ENCODE measurements around the gene SCUBE2. TPM values are rescaled to one million over a fixed set of nuclear protein-coding genes. Genes with fewer than 3 reads are reported as not detected.
"Not testable (repeated sequence)": the region's sequence is repeated elsewhere in the genome, so short reads cannot be mapped to it uniquely, and the experiment has no call there.

The SCUBE2 gene
- total RNA-seq, 1 donor from 2014 or later, result not detected

DNA sequence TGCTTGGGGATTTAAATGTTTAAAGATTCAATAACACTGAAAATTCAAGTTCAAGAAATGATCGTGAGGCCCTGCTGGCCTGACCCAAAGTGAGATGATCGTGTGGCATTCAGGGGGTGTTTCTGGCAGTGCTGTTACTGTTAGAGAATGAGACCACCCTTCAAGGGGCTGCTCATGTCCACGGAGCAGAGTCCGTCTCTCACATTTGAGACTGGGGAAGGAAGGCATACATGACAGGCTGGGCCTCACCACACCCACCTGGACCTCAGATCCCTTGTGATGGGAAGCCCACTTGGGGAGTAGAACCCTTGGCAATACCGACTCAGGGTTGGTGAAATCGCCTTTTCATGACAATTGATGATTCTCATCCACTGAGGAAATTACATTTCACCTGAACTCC, 71.5 kb downstream of the SCUBE2 start:
- no peak overlapping the region for H3K27ac Mint-ChIP-seq
- H3K4me1 Mint-ChIP-seq (ENCODE audit: low read depth), result peaks cover 36% of the 10 kb centered on the region
- intact Hi-C loops (cut with micrococcal nuclease), result loop anchor here (5.0 to 10.0 kb wide), 2 partner anchors 42 to 485 kb away; no protein-coding TSS in a partner anchor
- peaks cover 22% of the 10 kb centered on the region for H3K27me3 Mint-ChIP-seq (ENCODE audit: low read depth)
- H3K4me3 Mint-ChIP-seq (ENCODE audit: low read depth), result no peak overlapping the region
- no peak for DNase-seq (ENCODE audit: low spot score)
- no peaks in the 10 kb centered on the region for H3K9me3 Mint-ChIP-seq
- no peaks in the 10 kb centered on the region for H3K36me3 Mint-ChIP-seq (ENCODE audit: low read depth)

DNA sequence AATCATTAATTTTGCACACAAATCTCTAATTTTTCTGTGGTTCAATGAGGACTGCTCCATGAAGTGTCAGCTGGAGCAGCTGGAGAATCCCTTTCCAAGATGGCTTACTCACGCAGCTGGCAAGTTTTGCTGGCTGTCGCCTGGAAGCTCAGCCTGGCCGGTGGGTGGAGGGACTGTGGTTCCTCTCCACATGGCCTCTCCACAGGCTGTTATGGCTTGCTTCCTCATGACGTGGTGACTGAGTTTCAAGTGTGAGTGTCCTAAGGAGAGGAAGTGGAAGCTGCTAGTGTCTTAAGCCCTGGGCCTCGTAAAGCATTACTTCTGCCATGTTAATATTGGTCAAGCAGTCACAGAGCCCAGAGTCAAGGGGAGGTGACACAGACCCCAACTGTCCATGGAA, 73.6 kb downstream of the SCUBE2 start:
- Mint-ChIP-seq H3K4me3 (ENCODE audit: low read depth) (no peak overlapping the region), H3K27me3 (ENCODE audit: low read depth) (peaks cover 18% of the 10 kb centered on the region), H3K4me1 (ENCODE audit: low read depth) (peaks cover 34% of the 10 kb centered on the region), H3K36me3 (ENCODE audit: low read depth) (no peaks in the 10 kb centered on the region), H3K9me3 (no peaks in the 10 kb centered on the region), H3K27ac (no peak overlapping the region)
- intact Hi-C loops (cut with micrococcal nuclease), result loop anchor here (5.0 to 10.0 kb wide), 2 partner anchors 45 to 487 kb away; no protein-coding TSS in a partner anchor
- no peak for DNase-seq (ENCODE audit: low spot score)

GRCh38 chr11:9016916-9017642, 74.3 kb downstream of the SCUBE2 start:
- intact Hi-C loops (cut with micrococcal nuclease), result loop anchor here (5.0 to 10.0 kb wide), 2 partner anchors 45 to 488 kb away; no protein-coding TSS in a partner anchor
- no peak for DNase-seq (ENCODE audit: low spot score)
- Mint-ChIP-seq H3K4me3 (ENCODE audit: low read depth) (no peak overlapping the region), H3K27me3 (ENCODE audit: low read depth) (peaks cover 13% of the 10 kb centered on the region), H3K4me1 (ENCODE audit: low read depth) (peaks cover 27% of the 10 kb centered on the region), H3K9me3 (no peaks in the 10 kb centered on the region), H3K27ac (no peak overlapping the region), H3K36me3 (ENCODE audit: low read depth) (no peaks in the 10 kb centered on the region)

DNA sequence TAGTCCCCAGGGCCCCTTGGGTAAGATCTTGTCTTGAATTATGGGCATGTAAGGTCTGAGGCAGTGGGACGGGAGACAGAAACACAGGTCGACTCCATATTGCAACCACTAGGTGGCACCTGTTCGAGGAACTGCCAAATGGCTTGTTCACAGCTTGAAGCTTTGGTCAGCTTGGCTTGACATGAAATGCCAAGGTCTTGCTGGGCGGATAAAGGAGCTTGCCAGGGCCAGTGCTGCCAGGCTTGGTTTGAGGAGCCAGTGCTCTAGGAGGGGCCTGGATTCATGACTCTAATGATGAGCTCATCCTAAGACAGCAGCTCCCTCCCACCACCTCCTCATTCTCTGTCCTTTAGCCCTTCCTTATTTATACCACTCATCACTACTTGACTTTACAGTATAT, 75.7 kb downstream of the SCUBE2 start:
- Mint-ChIP-seq H3K27ac (no peak overlapping the region), H3K36me3 (ENCODE audit: low read depth) (no peaks in the 10 kb centered on the region), H3K4me3 (ENCODE audit: low read depth) (no peak overlapping the region), H3K9me3 (no peaks in the 10 kb centered on the region), H3K27me3 (ENCODE audit: low read depth) (peaks cover 20% of the 10 kb centered on the region), H3K4me1 (ENCODE audit: low read depth) (peaks cover 23% of the 10 kb centered on the region)
- intact Hi-C loops (cut with micrococcal nuclease), result loop anchor here (1.0 to 10.0 kb wide), 3 partner anchors 47 to 489 kb away; no protein-coding TSS in a partner anchor
- DNase-seq (ENCODE audit: low spot score), result peak; percentile 47

DNA sequence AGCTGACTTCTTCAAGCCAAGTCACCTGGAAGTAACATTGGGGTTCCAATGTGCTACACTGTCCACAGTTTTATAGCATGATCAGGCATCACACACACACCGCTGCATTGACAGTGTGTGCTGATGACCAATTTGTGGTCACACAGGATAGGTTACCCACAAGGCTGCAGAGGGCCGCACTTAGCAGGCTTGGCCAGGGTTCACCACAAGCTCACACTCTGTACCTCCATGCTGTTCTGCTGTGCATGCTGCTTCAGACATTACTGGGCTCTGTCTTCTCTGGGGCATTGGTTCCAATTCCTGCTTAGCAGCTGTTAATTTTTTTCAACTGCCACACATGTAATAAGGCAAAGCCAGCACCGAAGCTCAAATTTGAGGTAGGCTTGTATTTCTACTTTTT, 76.6 kb downstream of the SCUBE2 start:
- Mint-ChIP-seq H3K4me3 (ENCODE audit: low read depth) (no peak overlapping the region), H3K27ac (no peak overlapping the region), H3K27me3 (ENCODE audit: low read depth) (peaks cover 29% of the 10 kb centered on the region), H3K36me3 (ENCODE audit: low read depth) (no peaks in the 10 kb centered on the region), H3K4me1 (ENCODE audit: low read depth) (peaks cover 23% of the 10 kb centered on the region), H3K9me3 (no peaks in the 10 kb centered on the region)
- no peak for DNase-seq (ENCODE audit: low spot score)
- intact Hi-C loops (cut with micrococcal nuclease), result loop anchor here (1.0 to 10.0 kb wide), 3 partner anchors 47 to 490 kb away; no protein-coding TSS in a partner anchor

GRCh38 chr11:9013373-9013772, 78.0 kb downstream of the SCUBE2 start:
- no peak for DNase-seq (ENCODE audit: low spot score)
- Mint-ChIP-seq H3K27ac (no peak overlapping the region), H3K4me3 (ENCODE audit: low read depth) (no peak overlapping the region), H3K4me1 (ENCODE audit: low read depth) (peaks cover 23% of the 10 kb centered on the region), H3K36me3 (ENCODE audit: low read depth) (no peaks in the 10 kb centered on the region), H3K27me3 (ENCODE audit: low read depth) (peaks cover 38% of the 10 kb centered on the region), H3K9me3 (no peaks in the 10 kb centered on the region)
- intact Hi-C loops (cut with micrococcal nuclease), result loop anchor here (10.0 kb wide), 1 partner anchor 491 kb away; no protein-coding TSS in a partner anchor

GRCh38 chr11:9009538-9009937, 81.9 kb downstream of the SCUBE2 start:
- H3K9me3 Mint-ChIP-seq; H3K4me3 Mint-ChIP-seq (ENCODE audit: low read depth); H3K27ac Mint-ChIP-seq; DNase-seq (ENCODE audit: low spot score); H3K36me3 Mint-ChIP-seq (ENCODE audit: low read depth); H3K4me1 Mint-ChIP-seq (ENCODE audit: low read depth); intact Hi-C loops (cut with micrococcal nuclease): not testable (repeated sequence)
- H3K27me3 Mint-ChIP-seq (ENCODE audit: low read depth), result peaks cover 75% of the 10 kb centered on the region

DNA sequence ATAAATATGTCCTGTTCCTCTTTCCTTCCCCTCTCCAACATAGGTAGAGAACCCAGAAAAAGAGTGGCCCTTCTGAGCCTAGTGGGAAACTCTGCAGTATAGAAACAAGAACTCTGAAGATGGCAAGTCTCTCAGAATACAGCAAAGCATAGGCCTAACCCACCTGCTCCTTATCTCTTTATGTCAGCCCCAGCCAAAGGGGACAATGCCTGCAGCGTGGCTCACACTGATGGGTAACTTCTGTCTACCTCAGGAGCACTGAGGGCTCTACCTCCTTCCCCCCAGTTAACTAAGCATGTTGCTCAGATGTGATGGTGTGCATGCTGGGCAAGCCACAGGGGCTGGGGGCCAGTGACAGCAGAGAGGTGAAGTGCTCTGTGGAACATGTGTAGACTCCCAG, 82.7 kb downstream of the SCUBE2 start:
- no peak overlapping the region for H3K27ac Mint-ChIP-seq
- H3K4me3 Mint-ChIP-seq (ENCODE audit: low read depth), result no peak overlapping the region
- no peaks in the 10 kb centered on the region for H3K36me3 Mint-ChIP-seq (ENCODE audit: low read depth)
- DNase-seq (ENCODE audit: low spot score), result no peak
- intact Hi-C loops (cut with micrococcal nuclease), result no loop called here
- H3K9me3 Mint-ChIP-seq, result no peaks in the 10 kb centered on the region
- peaks cover 75% of the 10 kb centered on the region for H3K27me3 Mint-ChIP-seq (ENCODE audit: low read depth)
- peaks cover 7% of the 10 kb centered on the region for H3K4me1 Mint-ChIP-seq (ENCODE audit: low read depth)

DNA sequence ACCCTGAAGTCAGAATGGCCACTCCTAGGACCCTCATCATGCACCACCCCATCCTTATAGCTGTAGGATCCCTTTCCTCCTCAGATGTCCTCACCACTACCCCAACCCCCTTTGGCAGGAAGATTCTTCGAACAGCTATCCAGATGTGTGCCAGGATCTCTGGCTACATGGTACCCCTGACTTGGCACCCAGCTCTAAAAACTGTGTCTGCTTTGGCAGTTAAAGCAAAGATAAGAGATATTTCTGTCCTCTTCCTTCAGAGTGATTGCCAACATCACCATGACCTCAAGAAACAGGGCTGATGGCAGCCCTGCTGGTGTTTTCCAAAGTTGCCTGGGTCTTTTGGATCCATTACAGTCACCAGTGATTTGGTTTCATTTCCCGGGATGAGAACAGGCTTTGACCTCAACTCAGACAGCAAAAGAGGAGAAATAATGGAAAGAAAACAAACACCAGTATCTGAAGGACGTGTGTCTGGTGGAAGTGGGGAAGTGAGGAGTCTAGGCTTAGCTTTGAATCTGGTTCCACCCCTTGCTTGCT, 83.3 kb downstream of the SCUBE2 start:
- Mint-ChIP-seq H3K27me3 (ENCODE audit: low read depth) (peaks cover 69% of the 10 kb centered on the region), H3K36me3 (ENCODE audit: low read depth) (no peaks in the 10 kb centered on the region), H3K4me1 (ENCODE audit: low read depth) (peaks cover 10% of the 10 kb centered on the region), H3K4me3 (ENCODE audit: low read depth) (no peak overlapping the region), H3K9me3 (no peaks in the 10 kb centered on the region), H3K27ac (no peak overlapping the region)
- intact Hi-C loops (cut with micrococcal nuclease), result no loop called here
- no peak for DNase-seq (ENCODE audit: low spot score)

DNA sequence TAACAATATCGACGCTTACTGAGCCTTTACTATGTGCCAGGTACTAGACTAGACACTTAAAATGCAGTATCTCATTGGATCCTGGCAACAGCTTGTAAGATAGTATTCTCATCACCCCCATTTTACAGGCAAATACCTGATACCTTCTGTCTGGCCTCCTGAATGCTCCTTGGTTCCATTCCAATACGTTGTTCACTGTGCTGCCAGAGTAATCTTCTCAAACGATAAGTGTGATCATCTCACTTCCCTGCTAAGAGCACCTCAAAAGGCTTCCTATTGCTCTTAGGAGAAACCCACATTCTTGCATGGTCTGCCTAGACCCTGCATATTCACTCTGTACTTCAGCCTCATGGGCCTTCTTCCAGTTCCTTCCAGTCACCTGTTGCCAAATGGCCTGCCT, 86.3 kb downstream of the SCUBE2 start:
- Mint-ChIP-seq H3K27ac (peak overlapping the region; percentile 31), H3K36me3 (ENCODE audit: low read depth) (no peaks in the 10 kb centered on the region), H3K27me3 (ENCODE audit: low read depth) (peaks cover 54% of the 10 kb centered on the region), H3K4me3 (ENCODE audit: low read depth) (peak overlapping the region; percentile 64), H3K4me1 (ENCODE audit: low read depth) (peaks cover 29% of the 10 kb centered on the region), H3K9me3 (no peaks in the 10 kb centered on the region)
- intact Hi-C loops (cut with micrococcal nuclease), result no loop called here
- DNase-seq (ENCODE audit: low spot score), result no peak

DNA sequence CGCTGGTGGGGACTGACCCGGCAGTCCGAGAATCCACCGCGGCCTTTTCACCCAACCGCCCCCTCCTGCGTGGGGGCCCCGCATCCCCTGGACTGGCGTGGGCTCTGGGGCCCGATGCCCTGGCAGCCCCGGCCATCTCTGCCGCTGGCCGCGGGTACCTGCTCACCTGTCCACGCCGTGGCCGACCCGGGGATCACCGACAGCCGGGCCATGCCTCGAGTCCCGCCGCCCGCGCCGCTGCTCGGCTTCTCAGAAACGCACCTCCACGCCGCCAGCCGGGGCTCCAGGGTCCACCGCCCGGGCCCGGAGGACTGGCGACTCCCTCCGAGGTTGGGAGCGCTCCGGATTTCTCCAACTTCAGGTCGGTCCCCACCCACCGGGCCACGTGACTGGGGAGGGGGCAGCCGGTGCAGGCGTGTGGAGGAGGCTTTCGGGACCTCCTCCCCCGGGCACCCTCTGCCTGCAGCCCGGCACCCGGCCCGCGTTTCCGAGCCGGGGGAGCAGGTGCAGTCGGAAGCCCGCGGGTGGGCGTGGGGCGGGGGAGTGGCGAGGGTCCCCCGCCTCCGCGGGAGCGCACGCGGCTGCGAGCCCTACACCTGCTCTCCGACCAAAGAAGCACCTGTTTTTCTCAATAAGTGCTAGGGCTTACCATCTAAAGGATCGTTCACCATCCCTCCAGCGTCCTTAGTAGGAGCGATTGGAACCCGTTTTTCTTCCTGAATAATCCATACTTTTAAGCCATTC, 87.0 kb downstream of the SCUBE2 start:
- Mint-ChIP-seq H3K9me3 (no peaks in the 10 kb centered on the region), H3K4me1 (ENCODE audit: low read depth) (peaks cover 29% of the 10 kb centered on the region), H3K27ac (peak overlapping the region; percentile 21), H3K27me3 (ENCODE audit: low read depth) (peaks cover 51% of the 10 kb centered on the region), H3K36me3 (ENCODE audit: low read depth) (no peaks in the 10 kb centered on the region), H3K4me3 (ENCODE audit: low read depth) (peak overlapping the region; percentile 64)
- intact Hi-C loops (cut with micrococcal nuclease), result loop anchor here (5.0 kb wide), 3 partner anchors 92 to 458 kb away; partner anchors contain the start of genes AKIP1 and ZNF143
- no peak for DNase-seq (ENCODE audit: low spot score)

- intact Hi-C loops (cut with micrococcal nuclease), result loop anchor here (1.0 to 5.0 kb wide), 6 partner anchors 39 to 459 kb away; partner anchors contain the start of genes AKIP1, TMEM9B and ZNF143
- H3K36me3 Mint-ChIP-seq (ENCODE audit: low read depth), result no peaks in the 10 kb centered on the region
- peak within 1 kb of the TSS; percentile 75 for H3K4me3 Mint-ChIP-seq (ENCODE audit: low read depth)
- no peaks in the 10 kb centered on the region for H3K9me3 Mint-ChIP-seq
- H3K27me3 Mint-ChIP-seq (ENCODE audit: low read depth), result peaks cover 50% of the 10 kb centered on the region
- H3K27ac Mint-ChIP-seq, result peak within 1 kb of the TSS; percentile 23
- DNase-seq (ENCODE audit: low spot score), result peak; percentile 71
- H3K4me1 Mint-ChIP-seq (ENCODE audit: low read depth), result peaks cover 29% of the 10 kb centered on the region
These were observed 87.7 kb downstream of the SCUBE2 start, which contains the start of gene NRIP3 for GRCh38 chr11:9003573-9004182. NRIP3 (minus strand) TSS chr11:9004001; CDS start chr11:9003935, 66 bp downstream.

Data from activated T-helper 2 cell treated with anti-CD3 and anti-CD28 coated beads, Interferon-gamma antibody, Interleukin-2, Interleukin-4, amounts not matched to agents 10 μg/mL and 5 μg/mL and 100 μg/mL, durations not matched to agents 14 hours and 24 hours and 36 hours (primary cell).